Measurements from ENCODE around the gene AP1S3. TPM values are rescaled to one million over a fixed set of nuclear protein-coding genes. Genes with fewer than 3 reads are reported as not detected.
"Not testable (repeated sequence)": the region's sequence is repeated elsewhere in the genome, so short reads cannot be mapped to it uniquely, and the experiment has no call there.

AP1S3 gene
- total and polyA plus RNA-seq, 2 of the 4 experiments (the other 2 are of a cell fraction) = 2.5 to 4.1 TPM

DNA sequence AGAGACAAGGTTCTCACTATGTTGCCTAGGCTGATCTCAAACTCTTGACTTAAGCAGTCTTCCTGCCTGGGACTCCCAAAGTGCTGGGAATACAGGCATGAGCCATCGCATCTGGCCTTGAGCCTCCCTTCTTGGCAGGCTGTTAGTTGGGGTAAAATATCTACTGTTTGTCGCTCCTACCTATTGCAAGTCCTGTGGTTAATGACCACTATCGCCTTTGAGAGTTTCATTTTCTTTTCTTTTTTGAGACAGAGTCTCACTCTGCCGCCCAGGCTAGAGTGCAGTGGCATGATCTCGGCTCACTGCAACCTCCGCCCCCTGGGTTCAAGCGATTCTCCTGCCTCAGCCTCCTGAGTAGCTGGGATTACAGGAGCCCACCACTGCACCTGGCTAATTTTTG is 75.6 kb downstream of the AP1S3 start:
- H3K27ac ChIP-seq (ENCODE audit: insufficient read depth, low read length); DNase-seq; H2AFZ ChIP-seq (replicated peaks; ENCODE audit: low read length, poor library complexity); CTCF ChIA-PET; H3K14ac ChIP-seq (replicated peaks; ENCODE audit: low read depth, low read length); dilution Hi-C loops (cut with HindIII; ENCODE audit: low sequenced_read_pairs, unreplicated experiment); H3K79me1 ChIP-seq (ENCODE audit: low read depth in 1 of 2, low read length in 2 of 2); H3K4me1 ChIP-seq (ENCODE audit: control insufficient read depth, insufficient read depth, low read length); BruUV-seq (replicated peaks); H3K36me3 ChIP-seq (ENCODE audit: control insufficient read depth, insufficient read depth, low read length); POLR2A ChIA-PET (ENCODE audit: unreplicated experiment); H4K8ac ChIP-seq (ENCODE audit: low read depth in 2 of 2, low read length in 2 of 2); H4K20me1 ChIP-seq (ENCODE audit: insufficient read depth, low read length); H3K9me1 ChIP-seq (ENCODE audit: insufficient read depth, low read length); H4K91ac ChIP-seq (ENCODE audit: insufficient read depth, low read depth, low read length); H2AK9ac ChIP-seq (replicated peaks; ENCODE audit: low read depth, low read length, poor library complexity); H2BK15ac ChIP-seq (ENCODE audit: low read depth, low read length); H3K56ac ChIP-seq (ENCODE audit: extremely low read depth, insufficient read depth, low read length); H3K4me2 ChIP-seq (ENCODE audit: low read depth, low read length); H3K27me3 ChIP-seq (ENCODE audit: control insufficient read depth, insufficient read depth, low read length); H3K18ac ChIP-seq (ENCODE audit: low read depth, low read length); H3K9ac ChIP-seq (ENCODE audit: low read depth, low read length); H2BK120ac ChIP-seq (ENCODE audit: low read depth, low read length); intact Hi-C loops (cut with micrococcal nuclease); in situ Hi-C loops (cut with MboI; ENCODE audit: low sequenced_read_pairs); H3K4ac ChIP-seq (ENCODE audit: low read depth, low read length); H2AK5ac ChIP-seq (ENCODE audit: low read depth, low read length); H2BK20ac ChIP-seq (ENCODE audit: low read depth, low read length); ATAC-seq (ENCODE audit: low read depth); H4K5ac ChIP-seq (ENCODE audit: low read depth, low read length); H3K9me3 ChIP-seq (ENCODE audit: control insufficient read depth, insufficient read depth, low read length); H3K4me3 ChIP-seq (ENCODE audit: insufficient read depth, low read depth, low read length); H3K23ac ChIP-seq (ENCODE audit: low read depth, low read length); H2BK5ac ChIP-seq (ENCODE audit: low read depth, low read length, poor library complexity, severe bottlenecking): not testable (repeated sequence)
- WGBS, 2 experiments (ENCODE audit: extremely low coverage in 2 of 2, insufficient read length in 1 of 2) = 80% methylated on average over 2 of the region's 7 CpGs; no CpG with 5 or more reads in 1 of the 2 experiments

Data from IMR-90 (cell line).